ENCODE measurements around the gene BLID.

DNA sequence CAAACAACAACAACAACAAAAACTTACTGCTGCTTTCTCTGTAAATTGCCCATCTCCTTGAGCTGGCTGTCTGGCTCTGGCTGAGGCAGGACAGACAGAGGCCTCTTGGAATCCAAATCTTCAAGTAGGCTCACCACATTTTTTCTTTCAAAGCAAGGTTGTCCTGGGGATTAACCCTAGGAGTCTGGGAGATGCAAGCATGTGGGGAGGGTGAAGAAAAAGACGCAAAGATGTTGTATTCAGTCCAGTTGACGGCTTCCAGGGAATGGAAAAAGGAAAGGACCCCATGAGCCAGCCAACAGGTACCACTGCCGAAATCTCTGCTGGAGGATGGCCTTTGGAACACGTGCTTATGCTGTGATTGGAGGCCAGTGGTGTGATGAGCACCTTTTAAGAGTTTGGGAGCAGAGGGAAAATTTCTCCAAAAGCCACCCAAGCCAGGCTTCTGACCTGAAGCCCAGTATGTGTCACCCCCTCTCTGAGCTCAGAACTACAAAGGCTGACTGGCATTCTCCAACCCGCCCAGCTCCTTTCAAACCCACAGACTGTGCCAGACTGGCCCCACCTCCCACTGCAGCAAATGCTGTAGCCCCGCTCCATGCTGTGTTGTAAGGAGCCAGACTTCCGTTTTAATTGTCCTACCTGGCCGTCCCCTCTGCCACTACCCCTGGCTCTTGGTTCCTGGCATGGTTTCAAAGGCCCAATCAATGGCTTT lies 10.8 kb downstream of the BLID start:
- TF ChIP-seq, protein P1, sequence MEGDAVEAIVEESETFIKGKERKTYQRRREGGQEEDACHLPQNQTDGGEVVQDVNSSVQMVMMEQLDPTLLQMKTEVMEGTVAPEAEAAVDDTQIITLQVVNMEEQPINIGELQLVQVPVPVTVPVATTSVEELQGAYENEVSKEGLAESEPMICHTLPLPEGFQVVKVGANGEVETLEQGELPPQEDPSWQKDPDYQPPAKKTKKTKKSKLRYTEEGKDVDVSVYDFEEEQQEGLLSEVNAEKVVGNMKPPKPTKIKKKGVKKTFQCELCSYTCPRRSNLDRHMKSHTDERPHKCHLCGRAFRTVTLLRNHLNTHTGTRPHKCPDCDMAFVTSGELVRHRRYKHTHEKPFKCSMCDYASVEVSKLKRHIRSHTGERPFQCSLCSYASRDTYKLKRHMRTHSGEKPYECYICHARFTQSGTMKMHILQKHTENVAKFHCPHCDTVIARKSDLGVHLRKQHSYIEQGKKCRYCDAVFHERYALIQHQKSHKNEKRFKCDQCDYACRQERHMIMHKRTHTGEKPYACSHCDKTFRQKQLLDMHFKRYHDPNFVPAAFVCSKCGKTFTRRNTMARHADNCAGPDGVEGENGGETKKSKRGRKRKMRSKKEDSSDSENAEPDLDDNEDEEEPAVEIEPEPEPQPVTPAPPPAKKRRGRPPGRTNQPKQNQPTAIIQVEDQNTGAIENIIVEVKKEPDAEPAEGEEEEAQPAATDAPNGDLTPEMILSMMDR (IDR thresholded peaks at IDR 0.05 in 4 of 5, conservative IDR thresholded peaks at IDR 0.05 in 1 of 5): no peak
- no peak for TF ChIP-seq POLR2A (IDR thresholded peaks at IDR 0.05)

All from gastrocnemius medialis (tissue), 4 donors.